ENCODE data around the gene CHRNA1. TPM values are rescaled to one million over a fixed set of nuclear protein-coding genes. Genes with fewer than 3 reads are reported as not detected.

Gene CHRNA1
- total RNA-seq, 1 experiment from 2014 or later = not detected

DNA sequence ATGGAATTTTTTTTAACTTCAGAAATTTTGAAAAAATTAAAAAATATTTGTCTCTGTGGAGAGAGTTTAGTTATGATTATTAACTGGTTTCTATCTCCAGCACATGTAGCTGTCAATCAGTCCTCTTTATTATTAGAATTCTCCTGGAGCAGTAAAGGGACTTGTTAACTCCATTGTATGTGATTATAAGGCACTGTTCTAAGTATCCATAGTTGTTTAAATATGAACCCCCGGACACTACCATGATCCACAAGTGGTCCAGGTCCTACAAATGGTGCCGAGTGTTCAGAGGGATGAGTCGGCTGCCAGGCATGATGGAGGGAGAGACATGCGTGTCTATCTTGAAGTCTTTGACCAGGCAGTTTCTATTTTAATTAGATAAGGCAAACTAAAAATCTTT lies 492 bp downstream of the CHRNA1 start:
- Mint-ChIP-seq H3K9me3 (ENCODE audit: unreplicated experiment) (no peaks in the 10 kb centered on the region), H3K4me3 (ENCODE audit: unreplicated experiment) (no peak overlapping the region), H3K36me3 (ENCODE audit: insufficient read depth, unreplicated experiment) (peaks cover 4% of the 10 kb centered on the region), H3K4me1 (ENCODE audit: low read depth, unreplicated experiment) (no peaks in the 10 kb centered on the region), H3K27ac (ENCODE audit: unreplicated experiment) (no peak overlapping the region), H3K27me3 (ENCODE audit: insufficient read depth, unreplicated experiment) (no peaks in the 10 kb centered on the region)
- BruUV-seq (replicated peaks) = no TSS peak
- ChIA-PET CTCF (interaction anchor here (0.9 kb wide), 1 partner anchor 15 kb away, joined by 6 read pairs; no protein-coding TSS in a partner anchor), POLR2A (no interaction called here)
- H3K27me3 ChIP-seq (replicated peaks; ENCODE audit: control insufficient read depth, insufficient read depth, low read length) = no peaks in the 10 kb centered on the region
- no peak for TF ChIP-seq CTCF (IDR thresholded peaks at IDR 0.05; ENCODE audit: insufficient read depth in 1 of 2, low read depth in 1 of 2, low read length in 1 of 2, severe bottlenecking in 1 of 2, unreplicated experiment in 1 of 2)
- no peaks in the 10 kb centered on the region for H3K4me1 ChIP-seq
- H3K4me3 ChIP-seq (ENCODE audit: low read depth, low read length) = no peak overlapping the region
- H3K9me3 ChIP-seq = no peaks in the 10 kb centered on the region
- intact Hi-C loops (cut with micrococcal nuclease; ENCODE audit: unreplicated experiment) = no loop called here
- no peak for DNase-seq
- no peaks in the 10 kb centered on the region for H3K36me3 ChIP-seq (ENCODE audit: control insufficient read depth, insufficient read depth, low read length)

DNA sequence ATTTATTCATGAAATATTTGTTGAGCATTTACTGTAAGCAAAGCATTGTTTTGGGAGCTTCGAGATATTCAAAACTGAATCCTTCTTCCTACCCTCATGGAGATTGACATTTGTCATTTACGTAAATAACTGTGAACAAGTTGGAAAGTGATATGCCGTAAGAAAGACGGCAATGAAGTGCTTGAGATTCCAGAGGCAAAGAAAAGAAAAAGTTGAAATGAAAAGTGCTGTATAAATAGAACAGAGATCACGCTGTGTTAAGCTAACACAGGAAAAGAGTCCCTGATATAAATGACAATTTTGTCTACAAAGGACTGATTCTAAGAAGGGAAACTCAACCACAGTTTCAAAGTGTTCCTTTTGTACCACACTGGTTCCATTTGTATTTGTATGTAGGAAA lies 1.8 kb downstream of the CHRNA1 start:
- Mint-ChIP-seq H3K9me3 (ENCODE audit: unreplicated experiment) (no peaks in the 10 kb centered on the region), H3K4me1 (ENCODE audit: low read depth, unreplicated experiment) (no peaks in the 10 kb centered on the region), H3K27me3 (ENCODE audit: insufficient read depth, unreplicated experiment) (no peaks in the 10 kb centered on the region), H3K36me3 (ENCODE audit: insufficient read depth, unreplicated experiment) (peaks cover 4% of the 10 kb centered on the region), H3K4me3 (ENCODE audit: unreplicated experiment) (no peak overlapping the region), H3K27ac (ENCODE audit: unreplicated experiment) (no peak overlapping the region)
- ChIA-PET POLR2A (no interaction called here), CTCF (interaction anchor here (1.2 kb wide), 1 partner anchor 14 kb away, joined by 5 read pairs; no protein-coding TSS in a partner anchor)
- BruUV-seq (replicated peaks) = no TSS peak
- Histone ChIP-seq H3K4me1 (no peaks in the 10 kb centered on the region), H3K27me3 (replicated peaks; ENCODE audit: control insufficient read depth, insufficient read depth, low read length) (no peaks in the 10 kb centered on the region), H3K4me3 (ENCODE audit: low read depth, low read length) (no peak overlapping the region), H3K9me3 (no peaks in the 10 kb centered on the region), H3K36me3 (ENCODE audit: control insufficient read depth, insufficient read depth, low read length) (no peaks in the 10 kb centered on the region)
- TF ChIP-seq CTCF (IDR thresholded peaks at IDR 0.05; ENCODE audit: insufficient read depth in 1 of 2, low read depth in 1 of 2, low read length in 1 of 2, severe bottlenecking in 1 of 2, unreplicated experiment in 1 of 2) = no peak
- intact Hi-C loops (cut with micrococcal nuclease; ENCODE audit: unreplicated experiment) = no loop called here
- no peak for DNase-seq

- intact Hi-C loops (cut with micrococcal nuclease; ENCODE audit: unreplicated experiment) = no loop called here
- ChIA-PET CTCF (interaction anchor here (1.3 kb wide), 1 partner anchor 64 kb away, joined by 3 read pairs; no protein-coding TSS in a partner anchor), POLR2A (no interaction called here)
- H3K36me3 Mint-ChIP-seq (ENCODE audit: insufficient read depth, unreplicated experiment) = no peaks in the 10 kb centered on the region
- H3K4me3 Mint-ChIP-seq (ENCODE audit: unreplicated experiment) = no peak overlapping the region
- no peak overlapping the region for H3K27ac Mint-ChIP-seq (ENCODE audit: unreplicated experiment)
- no TSS peak for BruUV-seq (replicated peaks)
- Histone ChIP-seq H3K4me1 (no peaks in the 10 kb centered on the region), H3K4me3 (ENCODE audit: low read depth, low read length) (no peak overlapping the region), H3K36me3 (ENCODE audit: control insufficient read depth, insufficient read depth, low read length) (no peaks in the 10 kb centered on the region), H3K27me3 (replicated peaks; ENCODE audit: control insufficient read depth, insufficient read depth, low read length) (no peaks in the 10 kb centered on the region), H3K9me3 (no peaks in the 10 kb centered on the region)
- H3K27me3 Mint-ChIP-seq (ENCODE audit: insufficient read depth, unreplicated experiment) = no peaks in the 10 kb centered on the region
- H3K4me1 Mint-ChIP-seq (ENCODE audit: low read depth, unreplicated experiment) = no peaks in the 10 kb centered on the region
- no peak for TF ChIP-seq CTCF (IDR thresholded peaks at IDR 0.05; ENCODE audit: insufficient read depth in 1 of 2, low read depth in 1 of 2, low read length in 1 of 2, severe bottlenecking in 1 of 2, unreplicated experiment in 1 of 2)
- no peaks in the 10 kb centered on the region for H3K9me3 Mint-ChIP-seq (ENCODE audit: unreplicated experiment)
- no peak for DNase-seq
Measured at GRCh38 chr2:174761837-174762236, 2.4 kb downstream of the CHRNA1 start.
